ENCODE measurements around the gene SLC39A3.

The SLC39A3 gene

GRCh38 chr19:2711875-2712205, 28.0 kb downstream of the SLC39A3 start:
- ChIA-PET POLR2A (interaction anchor here (0.7 kb wide), 1 partner anchor 28 kb away, joined by 3 read pairs; no protein-coding TSS in a partner anchor), CTCF (no interaction called here)
- H3K4me3 ChIP-seq (ENCODE audit: low read depth, low read length): no peak overlapping the region
- TF ChIP-seq CTCF (IDR thresholded peaks at IDR 0.05; ENCODE audit: insufficient read depth, low read length, missing control alignments): no peak
- DNase-seq (ENCODE audit: low read depth, low spot score): no peak

GRCh38 chr19:2711172-2711874, 28.5 kb downstream of the SLC39A3 start:
- DNase-seq (ENCODE audit: low read depth, low spot score): no peak
- ChIA-PET CTCF (interaction anchor here (0.6 kb wide), 1 partner anchor 10 kb away, joined by 3 read pairs; no protein-coding TSS in a partner anchor), POLR2A (interaction anchor here (0.7 kb wide), 1 partner anchor 28 kb away, joined by 3 read pairs; no protein-coding TSS in a partner anchor)
- TF ChIP-seq CTCF (IDR thresholded peaks at IDR 0.05; ENCODE audit: insufficient read depth, low read length, missing control alignments): no peak
- H3K4me3 ChIP-seq (ENCODE audit: low read depth, low read length): no peak overlapping the region

GRCh38 chr19:2706251-2706650, 33.6 kb downstream of the SLC39A3 start:
- CTCF ChIA-PET: no interaction called here
- H3K4me3 ChIP-seq (ENCODE audit: low read depth, low read length): no peak overlapping the region
- POLR2A ChIA-PET: interaction anchor here (1.2 kb wide), 1 partner anchor 11 kb away, joined by 3 read pairs; no protein-coding TSS in a partner anchor
- TF ChIP-seq CTCF (IDR thresholded peaks at IDR 0.05; ENCODE audit: insufficient read depth, low read length, missing control alignments): no peak
- no peak for DNase-seq (ENCODE audit: low read depth, low spot score)

GRCh38 chr19:2703691-2704216, 36.1 kb downstream of the SLC39A3 start:
- ChIA-PET POLR2A (interaction anchor here (0.6 kb wide), 1 partner anchor 213 kb away, joined by 3 read pairs; no protein-coding TSS in a partner anchor), CTCF (interaction anchor here (1.3 kb wide), 1 partner anchor 46 kb away, joined by 4 read pairs; no protein-coding TSS in a partner anchor)
- no peak for DNase-seq (ENCODE audit: low read depth, low spot score)
- TF ChIP-seq CTCF (IDR thresholded peaks at IDR 0.05; ENCODE audit: insufficient read depth, low read length, missing control alignments): no peak
- no peak overlapping the region for H3K4me3 ChIP-seq (ENCODE audit: low read depth, low read length)

- TF ChIP-seq CTCF (IDR thresholded peaks at IDR 0.05; ENCODE audit: insufficient read depth, low read length, missing control alignments): no peak
- peak overlapping the region; percentile 40 for H3K4me3 ChIP-seq (ENCODE audit: low read depth, low read length)
- DNase-seq (ENCODE audit: low read depth, low spot score): no peak
- CTCF ChIA-PET: interaction anchor here (1.3 kb wide), 1 partner anchor 47 kb away, joined by 4 read pairs; no protein-coding TSS in a partner anchor
- POLR2A ChIA-PET: interaction anchor here (0.6 kb wide), 1 partner anchor 213 kb away, joined by 3 read pairs; no protein-coding TSS in a partner anchor
These were observed 36.8 kb downstream of the SLC39A3 start for GRCh38 chr19:2703077-2703437.
